Epithelial cell of prostate (primary cell): Measurements from ENCODE around the gene BRICD5.

Experiments
- DNase-seq: peaks from one replicate; pipeline ENCODE4 v3.0.0-alpha.2; 2011; ENCODE audit warnings: low read depth, low spot score
- H3K27ac ChIP-seq: fragments of 450-650 bp; 2 replicates; pipeline ENCODE4 v1.5.1; 2017; ENCODE audit warnings: mild to moderate bottlenecking

The BRICD5 gene

GRCh38 chr16:2186505-2186904, 24.2 kb downstream of the BRICD5 start:
- no peak for DNase-seq
- H3K27ac ChIP-seq: no peak overlapping the region

GRCh38 chr16:2186064-2186463, 24.6 kb downstream of the BRICD5 start:
- H3K27ac ChIP-seq: no peak overlapping the region
- no peak for DNase-seq

GRCh38 chr16:2184962-2185361, 25.7 kb downstream of the BRICD5 start:
- DNase-seq: no peak
- no peak overlapping the region for H3K27ac ChIP-seq

DNA sequence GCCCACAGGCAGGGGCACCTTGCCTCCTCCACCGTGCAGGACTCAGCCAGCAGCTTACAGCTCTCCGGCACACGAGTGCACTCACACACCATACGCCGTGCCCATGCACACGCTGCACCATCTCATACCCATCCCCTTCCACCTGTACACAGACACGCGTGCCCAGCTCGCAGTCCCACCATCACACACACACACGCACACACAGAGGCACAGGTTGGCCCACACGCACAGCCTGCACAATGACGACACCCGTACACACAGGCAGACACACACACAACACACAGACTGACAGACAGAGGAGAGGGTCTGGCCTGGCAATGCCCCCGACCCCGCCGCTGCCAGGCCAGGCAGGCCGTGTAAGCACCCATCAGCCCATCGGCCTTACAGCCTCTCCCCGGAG, 26.3 kb downstream of the BRICD5 start:
- H3K27ac ChIP-seq: no peak overlapping the region
- no peak for DNase-seq

DNA sequence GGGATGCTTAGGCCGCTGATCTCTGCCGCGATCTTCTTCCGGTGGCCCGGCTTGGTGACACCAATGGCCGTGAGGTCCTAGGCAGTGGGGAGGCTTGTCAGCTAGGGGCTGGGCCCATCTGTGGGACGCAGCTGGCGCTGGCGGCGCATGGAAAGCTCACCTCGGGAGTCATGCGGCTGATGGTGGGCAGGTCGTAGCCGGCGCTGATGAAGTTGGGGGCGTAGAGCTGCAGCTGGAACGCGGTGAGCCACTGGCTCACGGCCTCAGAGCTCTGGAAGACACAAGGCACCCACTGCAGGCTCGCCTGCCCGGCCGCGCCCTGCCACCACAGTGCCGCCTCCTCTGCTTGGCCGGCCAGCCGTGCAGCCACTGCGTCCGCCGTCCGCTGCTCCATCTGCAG, 27.0 kb downstream of the BRICD5 start:
- no peak for DNase-seq
- no peak overlapping the region for H3K27ac ChIP-seq

DNA sequence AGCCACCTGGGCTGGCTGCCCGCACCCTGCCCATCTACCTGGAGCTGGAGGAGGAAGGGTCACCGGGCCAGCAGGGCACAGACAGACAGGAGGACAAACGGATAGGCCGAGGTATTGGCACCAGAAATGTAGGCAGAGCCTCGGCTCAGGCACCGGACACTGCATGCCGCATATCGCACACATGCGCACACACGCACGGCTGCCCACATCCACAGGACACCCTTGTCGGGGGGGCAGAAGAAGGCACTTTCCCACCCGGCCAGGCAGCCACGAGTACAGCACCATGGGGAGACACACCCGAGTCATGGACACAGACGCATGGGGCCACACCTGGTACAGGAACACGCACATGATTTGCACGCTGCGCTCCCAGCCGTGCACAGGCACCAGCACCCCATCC, 28.7 kb downstream of the BRICD5 start:
- no peak for DNase-seq
- H3K27ac ChIP-seq: no peak overlapping the region

DNA sequence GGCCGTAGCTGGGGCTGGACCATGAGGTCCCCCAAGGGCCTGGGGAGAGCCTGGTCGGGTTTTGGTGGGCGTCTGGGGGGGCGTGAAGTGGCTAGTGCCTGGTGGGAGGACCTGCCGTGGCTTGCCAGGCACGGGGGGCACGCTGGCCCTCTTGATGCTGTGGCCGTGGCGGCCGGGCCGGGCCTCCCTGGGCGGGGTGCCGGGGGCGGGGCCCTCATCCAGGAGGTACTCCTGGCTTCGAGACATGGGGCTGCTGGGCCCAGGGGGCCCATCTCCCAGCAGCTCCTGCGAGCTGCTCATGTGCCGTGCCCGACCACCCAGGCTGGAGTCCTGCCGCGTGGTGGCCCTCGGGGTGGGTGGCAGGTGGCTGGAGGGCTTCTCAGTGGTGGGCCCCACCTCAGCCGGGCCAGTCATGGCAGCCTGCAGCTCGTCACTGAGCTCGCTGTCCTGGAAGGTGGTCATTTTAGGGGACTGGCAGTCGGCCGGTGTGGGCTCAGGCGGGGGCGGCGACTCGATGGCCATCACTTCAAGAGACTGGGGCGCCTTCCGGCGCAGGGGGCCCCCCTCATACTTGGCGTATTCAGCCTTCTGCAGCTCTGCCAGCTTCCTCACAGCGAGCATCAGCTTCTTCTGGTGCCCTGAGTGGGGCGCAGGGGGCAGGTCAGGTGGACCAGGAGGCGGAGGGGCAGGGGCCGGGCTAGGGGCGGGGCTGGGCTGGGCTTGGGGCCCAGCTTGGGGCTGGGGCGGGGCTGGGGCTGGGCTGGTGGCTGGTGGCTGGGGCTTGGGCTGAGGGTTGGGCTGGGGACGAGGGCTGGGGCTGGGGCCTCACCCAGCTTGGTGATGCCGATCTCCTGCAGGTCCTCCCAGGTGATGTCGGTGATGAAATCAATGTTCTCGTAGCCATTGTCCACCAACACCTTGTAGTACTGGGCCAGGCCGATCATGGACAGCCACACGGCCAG, 29.4 kb downstream of the BRICD5 start:
- no peak overlapping the region for H3K27ac ChIP-seq
- no peak for DNase-seq

GRCh38 chr16:2180461-2180860, 30.2 kb downstream of the BRICD5 start:
- DNase-seq: no peak
- H3K27ac ChIP-seq: no peak overlapping the region

GRCh38 chr16:2179576-2179975, 31.1 kb downstream of the BRICD5 start:
- no peak for DNase-seq
- H3K27ac ChIP-seq: no peak overlapping the region

DNA sequence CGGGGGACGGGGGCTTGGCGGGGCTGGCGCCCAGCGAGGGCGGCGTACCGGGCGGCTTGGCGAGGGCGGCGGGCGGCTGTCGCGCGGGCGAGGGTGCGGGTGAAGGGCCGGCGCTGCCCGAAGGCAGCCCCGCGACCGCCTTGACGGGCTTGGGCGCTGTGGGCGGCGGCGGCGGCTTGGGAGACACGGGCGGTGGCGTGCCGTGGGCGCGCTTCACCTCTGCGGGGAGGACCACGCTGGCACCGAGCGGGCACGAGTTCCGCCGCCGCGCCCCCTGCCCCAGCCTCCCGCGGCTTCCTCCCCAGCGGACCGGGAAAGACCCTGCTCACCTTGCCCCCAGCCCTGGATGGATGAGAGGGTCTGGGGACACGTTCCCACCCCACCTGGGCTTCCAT, 31.6 kb downstream of the BRICD5 start:
- DNase-seq: no peak
- no peak overlapping the region for H3K27ac ChIP-seq

DNA sequence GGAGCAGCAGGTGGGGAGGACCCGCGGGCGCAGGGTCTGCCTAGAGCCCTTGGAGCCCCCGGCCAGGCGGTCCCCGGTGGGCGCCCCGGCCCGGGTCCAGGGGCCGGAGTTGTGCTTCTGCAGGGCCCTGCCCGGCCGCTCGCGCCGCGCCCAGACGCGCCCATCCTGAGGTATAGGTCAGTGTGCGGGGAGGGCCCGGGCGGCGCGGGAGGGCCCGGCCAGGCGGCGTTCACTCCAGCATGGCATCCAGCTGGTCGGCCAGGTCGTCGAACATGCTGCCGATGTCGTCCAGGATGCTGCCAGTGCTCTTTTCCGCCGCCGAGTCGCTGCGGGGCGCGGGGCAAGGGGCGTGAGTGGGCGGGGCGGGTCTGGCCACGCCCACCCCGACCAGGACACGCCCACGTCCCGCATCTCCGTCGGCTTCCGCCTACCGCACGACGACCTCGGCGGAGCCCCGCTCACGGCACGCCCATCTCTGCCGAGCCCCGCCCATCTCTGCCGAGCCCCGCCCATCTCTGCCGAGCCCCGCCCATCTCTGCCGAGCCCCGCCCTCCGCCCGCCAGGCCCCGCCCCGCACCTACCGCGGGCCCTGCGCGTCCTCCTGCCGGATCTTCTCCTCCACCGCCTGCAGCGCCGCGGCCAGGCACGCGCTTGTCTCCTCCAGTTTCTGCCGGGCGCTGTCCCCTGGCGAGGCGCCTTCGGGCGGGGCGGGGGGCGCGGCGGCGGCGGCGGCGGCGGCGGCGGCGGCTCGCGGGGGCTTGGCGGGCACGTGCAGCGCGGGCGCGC, 32.1 kb downstream of the BRICD5 start:
- DNase-seq: no peak
- no peak overlapping the region for H3K27ac ChIP-seq

DNA sequence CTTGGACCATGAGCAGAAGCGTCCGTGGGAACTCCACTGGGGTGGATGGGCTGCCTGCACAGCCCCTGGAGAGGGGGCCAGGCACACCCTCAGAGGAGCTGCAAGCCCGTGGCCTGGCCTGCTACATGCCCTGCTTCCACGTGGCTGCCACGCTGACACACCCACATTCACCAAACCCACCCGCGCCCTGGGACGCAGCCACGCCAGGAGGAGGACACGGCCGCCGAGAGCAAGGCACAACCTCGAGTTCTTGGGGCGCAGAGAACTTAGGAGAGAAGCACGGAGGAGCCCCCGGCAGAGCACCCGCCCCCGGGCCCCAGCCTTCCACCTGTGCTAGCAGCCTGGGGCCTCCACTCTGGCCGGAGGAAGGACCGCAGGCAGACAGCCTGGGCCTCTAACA, 33.1 kb downstream of the BRICD5 start:
- no peak overlapping the region for H3K27ac ChIP-seq
- no peak for DNase-seq

GRCh38 chr16:2177101-2177500, 33.6 kb downstream of the BRICD5 start:
- no peak overlapping the region for H3K27ac ChIP-seq
- DNase-seq: no peak

- no peak for DNase-seq
- H3K27ac ChIP-seq: no peak overlapping the region
Measured at GRCh38 chr16:2176047-2176446, 34.6 kb downstream of the BRICD5 start.

GRCh38 chr16:2175454-2175853, 35.2 kb downstream of the BRICD5 start:
- DNase-seq: no peak
- no peak overlapping the region for H3K27ac ChIP-seq

- no peak overlapping the region for H3K27ac ChIP-seq
- no peak for DNase-seq
Measured at GRCh38 chr16:2174396-2175131, 36.1 kb downstream of the BRICD5 start.

- no peak overlapping the region for H3K27ac ChIP-seq
- no peak for DNase-seq
Measured at GRCh38 chr16:2173916-2174315, 36.7 kb downstream of the BRICD5 start.

- no peak overlapping the region for H3K27ac ChIP-seq
- DNase-seq: no peak
Measured at GRCh38 chr16:2173366-2173765, 37.3 kb downstream of the BRICD5 start.

DNA sequence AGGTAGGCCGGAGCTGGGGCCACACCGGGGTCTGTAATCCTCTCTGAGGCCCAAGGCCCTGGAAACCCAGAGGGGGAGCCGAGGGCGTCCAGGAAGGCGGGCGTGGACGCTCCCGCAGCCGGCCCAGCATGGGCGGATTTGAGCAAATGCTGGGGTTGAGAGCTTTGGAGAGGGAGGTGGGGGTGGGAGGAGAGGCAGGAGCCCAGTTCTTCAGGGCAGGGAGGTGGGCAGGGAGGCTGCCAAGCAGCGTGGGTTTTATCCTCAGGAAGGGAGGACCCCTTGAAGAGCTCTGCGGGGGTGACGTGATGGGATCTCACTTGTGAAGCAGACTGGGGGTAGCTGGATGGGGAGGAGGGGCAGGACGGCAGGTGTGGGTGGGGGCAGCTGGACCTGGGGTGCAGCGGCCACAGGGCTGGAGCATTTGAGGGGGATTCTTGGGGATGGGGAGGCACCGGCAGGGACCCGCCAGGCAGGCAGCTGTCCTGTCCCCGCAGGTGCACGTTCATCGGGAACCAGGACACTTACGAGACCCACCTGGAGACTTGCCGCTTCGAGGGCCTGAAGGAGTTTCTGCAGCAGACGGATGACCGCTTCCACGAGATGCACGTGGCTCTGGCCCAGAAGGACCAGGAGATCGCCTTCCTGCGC, 37.9 kb downstream of the BRICD5 start:
- no peak overlapping the region for H3K27ac ChIP-seq
- no peak for DNase-seq

DNA sequence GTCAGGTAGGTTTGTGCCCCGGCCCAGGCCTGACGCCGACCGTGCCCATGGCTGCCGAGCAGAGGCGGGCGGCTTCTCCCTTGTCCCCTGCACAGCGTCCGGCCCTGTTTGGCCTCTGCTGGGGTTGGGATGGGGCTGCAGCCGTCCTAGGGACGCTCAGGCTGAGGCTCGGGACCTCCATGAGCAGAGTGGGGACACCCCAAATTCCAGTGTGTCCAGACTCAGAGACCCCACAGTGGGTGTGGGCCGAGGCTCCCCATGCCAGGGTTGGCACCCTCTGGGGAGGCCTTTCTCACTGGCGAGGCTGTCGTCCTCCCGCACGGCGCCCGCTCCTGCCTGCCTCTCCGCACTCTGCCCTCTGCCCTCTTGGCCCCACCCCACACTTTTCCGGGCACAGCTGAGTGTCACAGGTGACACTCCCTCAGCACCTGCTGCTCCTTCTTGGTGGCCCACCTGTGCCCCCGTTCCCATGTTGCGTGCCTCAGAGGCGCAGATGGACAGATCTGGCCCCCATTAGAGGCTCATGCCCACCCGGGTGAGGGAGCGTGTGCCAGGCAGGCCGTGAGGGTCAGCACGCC, 39.0 kb downstream of the BRICD5 start:
- DNase-seq: no peak
- no peak overlapping the region for H3K27ac ChIP-seq
